ELF-1 (cell line): ENCODE results near the gene NETO1.

Experiments used
- DNase-seq: peaks from one replicate; pipeline ENCODE4 v3.0.0-alpha.2; 2016; ENCODE audit warnings: low read depth, low spot score

Gene NETO1

GRCh38 chr18:72727776-72728175 lies 140.0 kb downstream of the NETO1 start:
- DNase-seq, result no peak

GRCh38 chr18:72727038-72727655 lies 140.6 kb downstream of the NETO1 start:
- DNase-seq, result no peak

GRCh38 chr18:72726201-72726600 lies 141.6 kb downstream of the NETO1 start:
- no peak for DNase-seq

GRCh38 chr18:72721330-72721729 lies 146.5 kb downstream of the NETO1 start:
- DNase-seq, result no peak

GRCh38 chr18:72720116-72720515 lies 147.7 kb downstream of the NETO1 start:
- no peak for DNase-seq

GRCh38 chr18:72704202-72704601 lies 163.6 kb downstream of the NETO1 start:
- DNase-seq, result no peak

GRCh38 chr18:72700961-72701710 lies 166.7 kb downstream of the NETO1 start:
- DNase-seq, result no peak

- DNase-seq, result no peak
Observed at GRCh38 chr18:72697706-72698105, 170.1 kb downstream of the NETO1 start.

- DNase-seq, result no peak
Observed at GRCh38 chr18:72692595-72692994, 175.2 kb downstream of the NETO1 start.
